ENCODE data around the gene S1PR4. TPM values are rescaled to one million over a fixed set of nuclear protein-coding genes. Genes with fewer than 3 reads are reported as not detected.
"Not testable (repeated sequence)": the region's sequence is repeated elsewhere in the genome, so short reads cannot be mapped to it uniquely, and the experiment has no call there.

The S1PR4 gene
- total RNA-seq, 2 experiments from 2014 or later, result 37.5 to 42.7 TPM

DNA sequence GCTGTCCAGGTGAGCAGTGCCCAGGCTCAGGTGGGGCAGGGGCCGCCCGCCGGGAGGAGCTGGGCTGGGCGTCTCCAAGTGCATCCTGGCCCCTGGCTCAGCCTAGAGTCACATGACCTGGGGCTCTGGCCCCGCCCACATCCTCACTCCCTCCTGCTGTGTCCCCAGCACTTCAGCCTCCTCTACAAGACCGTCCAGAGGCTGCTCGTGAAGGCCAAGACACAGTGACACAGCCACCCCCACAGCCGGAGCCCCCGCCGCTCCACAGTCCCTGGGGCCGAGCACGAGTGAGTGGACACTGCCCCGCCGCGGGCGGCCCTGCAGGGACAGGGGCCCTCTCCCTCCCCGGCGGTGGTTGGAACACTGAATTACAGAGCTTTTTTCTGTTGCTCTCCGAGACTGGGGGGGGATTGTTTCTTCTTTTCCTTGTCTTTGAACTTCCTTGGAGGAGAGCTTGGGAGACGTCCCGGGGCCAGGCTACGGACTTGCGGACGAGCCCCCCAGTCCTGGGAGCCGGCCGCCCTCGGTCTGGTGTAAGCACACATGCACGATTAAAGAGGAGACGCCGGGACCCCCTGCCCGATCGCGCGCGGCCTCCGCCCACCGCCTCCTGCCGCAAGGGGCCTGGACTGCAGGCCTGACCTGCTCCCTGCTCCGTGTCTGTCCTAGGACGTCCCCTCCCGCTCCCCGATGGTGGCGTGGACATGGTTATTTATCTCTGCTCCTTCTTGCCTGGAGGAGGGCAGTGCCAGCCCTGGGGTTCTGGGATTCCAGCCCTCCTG is 29.1 kb downstream of the S1PR4 start:
- H3K36me3 Mint-ChIP-seq, result no peaks in the 10 kb centered on the region
- no peak for DNase-seq
- H3K27me3 Mint-ChIP-seq, result no peaks in the 10 kb centered on the region
- H3K9me3 Mint-ChIP-seq, result no peaks in the 10 kb centered on the region
- no peak overlapping the region for H3K27ac Mint-ChIP-seq
- no peak overlapping the region for H3K4me3 Mint-ChIP-seq
- peaks cover 1% of the 10 kb centered on the region for H3K4me1 Mint-ChIP-seq

DNA sequence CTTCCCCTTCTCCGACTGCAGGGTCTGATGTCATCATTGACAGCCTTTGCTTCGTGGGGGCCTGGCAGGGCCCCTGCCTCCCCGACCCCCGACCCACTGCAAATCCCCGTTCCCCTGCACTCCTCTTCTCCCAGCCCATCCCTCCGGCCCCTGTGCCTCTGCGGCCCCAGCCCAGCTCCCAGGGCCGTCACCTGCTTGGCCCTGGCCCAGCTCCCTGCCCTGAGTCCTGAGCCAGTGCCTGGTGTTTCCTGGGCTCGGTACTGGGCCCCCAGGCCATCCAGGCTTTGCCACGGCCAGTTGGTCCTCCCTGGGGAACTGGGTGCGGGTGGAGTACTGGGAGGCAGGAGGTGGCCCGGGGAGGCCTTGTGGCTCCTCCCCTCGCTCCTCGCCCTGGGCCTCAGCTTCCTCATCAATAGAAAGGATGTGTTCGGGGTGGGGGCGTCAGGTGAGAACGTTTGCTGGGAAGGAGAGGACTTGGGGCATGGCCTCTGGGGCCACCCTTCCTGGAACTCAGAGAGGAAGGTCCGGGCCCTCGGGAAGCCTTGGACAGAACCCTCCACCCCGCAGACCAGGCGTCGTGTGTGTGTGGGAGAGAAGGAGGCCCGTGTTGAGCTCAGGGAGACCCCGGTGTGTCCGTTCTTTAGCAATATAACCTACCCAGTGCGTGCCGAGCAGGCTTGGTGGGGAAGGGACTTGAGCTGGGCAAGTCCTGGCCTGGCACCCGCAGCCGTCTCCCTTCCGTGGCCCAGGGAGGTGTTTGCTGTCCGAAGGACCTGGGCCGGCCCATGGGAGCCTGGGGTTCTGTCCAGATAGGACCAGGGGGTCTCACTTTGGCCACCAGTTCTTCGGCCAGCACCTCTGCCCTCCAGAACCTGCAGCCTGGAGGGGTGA is 30.0 kb downstream of the S1PR4 start:
- no peaks in the 10 kb centered on the region for H3K36me3 Mint-ChIP-seq
- H3K4me3 Mint-ChIP-seq, result no peak overlapping the region
- no peak for DNase-seq
- no peaks in the 10 kb centered on the region for H3K27me3 Mint-ChIP-seq
- H3K4me1 Mint-ChIP-seq, result peaks cover 1% of the 10 kb centered on the region
- no peaks in the 10 kb centered on the region for H3K9me3 Mint-ChIP-seq
- H3K27ac Mint-ChIP-seq, result no peak overlapping the region

DNA sequence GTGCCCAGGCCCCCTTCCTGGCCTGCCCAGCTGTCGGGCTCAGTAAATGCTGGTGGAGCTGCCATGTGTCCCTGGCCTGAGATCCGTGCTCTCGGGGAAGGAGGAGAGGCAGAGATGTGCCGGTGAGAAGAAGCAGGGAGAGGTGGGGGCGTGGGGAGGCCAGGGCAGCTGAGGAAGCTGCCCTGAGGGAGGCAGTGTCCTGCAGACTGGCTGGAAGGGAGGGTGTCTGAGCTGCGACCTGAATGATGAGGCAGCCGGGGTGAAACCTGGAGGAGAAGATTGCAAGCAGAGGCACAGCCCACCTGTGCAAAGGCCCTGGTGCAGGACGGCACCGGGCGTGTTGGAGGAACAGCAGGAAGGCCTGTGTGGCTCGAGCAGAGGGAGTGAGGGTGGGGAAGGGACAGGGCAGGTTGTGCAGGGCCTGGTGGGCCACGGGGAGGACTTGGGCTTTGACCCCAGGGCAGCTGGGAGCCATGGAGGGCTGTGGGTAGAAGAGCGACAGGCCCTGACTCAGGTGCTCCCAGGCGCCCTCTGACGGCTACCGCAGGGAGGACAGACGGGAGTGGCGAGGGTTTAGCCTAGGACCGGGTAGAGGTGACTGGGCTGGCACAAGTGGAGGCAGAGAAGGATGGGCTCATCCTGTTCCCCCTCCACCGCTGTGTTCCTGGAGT is 31.9 kb downstream of the S1PR4 start:
- Mint-ChIP-seq H3K9me3 (no peaks in the 10 kb centered on the region), H3K4me3 (no peak overlapping the region), H3K27me3 (no peaks in the 10 kb centered on the region), H3K36me3 (no peaks in the 10 kb centered on the region), H3K4me1 (peaks cover 1% of the 10 kb centered on the region), H3K27ac (peak overlapping the region; percentile 34)
- peak; percentile 73 for DNase-seq

DNA sequence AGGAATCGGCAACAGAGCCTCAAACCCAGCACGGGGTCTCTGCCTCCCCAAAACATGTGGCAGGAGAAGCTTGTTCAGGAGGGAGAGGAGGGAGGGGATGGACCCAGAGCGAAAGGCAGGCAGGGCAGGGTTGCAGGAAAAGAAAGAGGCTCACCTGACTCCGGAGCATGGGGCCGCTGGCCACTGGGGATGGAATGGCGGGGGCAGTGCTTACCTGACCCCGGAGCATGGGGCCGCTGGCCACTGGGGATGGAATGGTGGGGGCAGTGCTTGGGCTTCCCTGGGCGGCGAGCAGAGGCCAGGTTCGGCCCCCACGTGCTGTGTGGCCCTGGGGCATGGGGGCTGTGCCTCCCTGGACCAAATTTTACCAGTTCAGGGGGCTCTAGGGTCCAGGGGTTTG is 32.6 kb downstream of the S1PR4 start:
- no peaks in the 10 kb centered on the region for H3K9me3 Mint-ChIP-seq
- H3K27me3 Mint-ChIP-seq, result no peaks in the 10 kb centered on the region
- no peak overlapping the region for H3K4me3 Mint-ChIP-seq
- H3K27ac Mint-ChIP-seq, result no peak overlapping the region
- H3K36me3 Mint-ChIP-seq, result no peaks in the 10 kb centered on the region
- DNase-seq, result no peak
- peaks cover 1% of the 10 kb centered on the region for H3K4me1 Mint-ChIP-seq

DNA sequence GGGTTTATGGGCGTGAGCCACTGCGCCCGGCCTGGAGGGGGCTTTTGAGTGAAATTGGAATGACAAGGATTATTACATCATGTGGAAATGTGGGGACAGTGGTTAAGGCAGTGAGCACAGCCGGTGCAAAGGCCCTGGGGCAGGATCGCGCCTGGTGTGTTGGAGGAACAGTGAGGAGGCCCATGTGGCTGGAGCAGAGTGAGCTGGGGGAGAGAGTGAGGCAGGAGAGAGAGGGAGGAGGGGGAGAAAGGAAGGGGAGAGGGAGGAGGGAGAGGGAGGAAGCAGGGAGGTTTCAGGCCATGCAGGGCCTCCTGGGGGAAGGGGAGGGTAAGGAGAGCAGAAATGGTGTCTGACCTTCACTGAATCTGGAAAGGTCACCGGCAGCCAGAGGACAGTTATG is 34.6 kb downstream of the S1PR4 start:
- Mint-ChIP-seq H3K4me1 (peaks cover 1% of the 10 kb centered on the region), H3K4me3 (no peak overlapping the region), H3K27me3 (no peaks in the 10 kb centered on the region), H3K36me3 (peaks cover 4% of the 10 kb centered on the region), H3K9me3 (no peaks in the 10 kb centered on the region), H3K27ac (peak overlapping the region; percentile 10)
- DNase-seq, result no peak

DNA sequence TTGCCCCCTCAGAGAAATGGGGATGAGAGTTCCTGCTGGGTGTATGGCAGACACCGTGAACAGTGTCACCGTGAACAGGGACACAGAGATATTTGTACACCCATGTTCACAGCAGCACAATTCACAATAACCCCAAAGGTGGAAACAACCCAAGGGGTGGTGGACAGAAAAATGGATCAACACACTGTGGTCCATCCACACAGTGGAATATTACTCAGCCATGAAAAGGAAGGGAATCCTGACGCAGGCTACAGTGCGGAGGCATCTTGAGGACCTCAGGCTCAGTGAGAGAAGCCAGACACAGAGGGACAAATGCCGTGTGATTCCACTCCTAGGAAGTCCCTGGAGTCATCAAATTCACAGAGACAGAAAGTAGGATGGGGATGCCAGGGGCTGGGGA is 38.3 kb downstream of the S1PR4 start:
- Mint-ChIP-seq H3K4me3 (no peak overlapping the region), H3K36me3 (peaks cover 4% of the 10 kb centered on the region), H3K9me3 (no peaks in the 10 kb centered on the region), H3K27me3 (no peaks in the 10 kb centered on the region), H3K27ac (no peak overlapping the region), H3K4me1 (no peaks in the 10 kb centered on the region)
- DNase-seq, result no peak

DNA sequence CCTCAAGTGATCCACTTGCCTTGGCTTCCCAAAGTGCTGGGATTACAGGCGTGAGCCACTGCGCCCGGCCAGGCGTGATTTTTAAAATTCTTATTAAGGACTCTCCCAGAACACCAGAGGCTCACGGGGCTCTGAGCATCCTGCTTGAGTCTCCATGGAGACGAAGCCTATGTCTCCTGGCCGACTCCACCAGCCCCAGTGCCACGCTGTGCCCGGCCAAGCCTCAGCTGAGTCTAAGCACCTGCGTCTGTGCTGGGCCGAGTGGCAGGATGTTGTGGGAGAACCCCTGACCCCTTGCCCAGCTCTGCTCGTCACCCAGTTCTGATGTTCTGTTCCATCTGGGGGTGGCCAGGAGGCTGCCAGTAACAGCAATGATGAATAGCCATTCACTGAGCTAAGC is 42.0 kb downstream of the S1PR4 start:
- H3K9me3 Mint-ChIP-seq, result no peaks in the 10 kb centered on the region
- no peak overlapping the region for H3K27ac Mint-ChIP-seq

DNA sequence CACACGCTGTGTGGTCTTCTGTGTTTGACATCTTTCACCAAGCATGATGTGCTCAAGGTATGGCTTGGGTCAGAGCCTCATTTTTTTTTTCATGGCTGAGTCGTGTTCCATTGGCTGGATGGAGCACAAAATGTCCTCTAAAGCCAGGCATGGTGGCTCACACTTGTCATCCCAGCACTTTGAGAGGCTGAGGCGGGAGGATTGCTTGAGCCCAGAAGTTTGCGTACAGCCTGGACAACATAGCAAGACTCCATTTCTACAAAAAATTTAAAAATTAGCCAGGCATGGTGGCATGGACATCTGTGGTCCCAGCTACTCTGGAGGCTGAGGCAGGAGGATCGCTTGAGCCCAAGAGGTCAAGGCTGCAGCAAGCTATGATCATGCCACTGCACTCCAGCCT is 43.0 kb downstream of the S1PR4 start:
- not testable (repeated sequence) for H3K4me3 Mint-ChIP-seq, H3K4me1 Mint-ChIP-seq, DNase-seq, H3K27me3 Mint-ChIP-seq, H3K36me3 Mint-ChIP-seq, H3K27ac Mint-ChIP-seq, H3K9me3 Mint-ChIP-seq

More for the DNA sequence above, 42.0 kb downstream of the S1PR4 start:
- no peak overlapping the region for H3K4me3 Mint-ChIP-seq
- no peaks in the 10 kb centered on the region for H3K27me3 Mint-ChIP-seq
- no peaks in the 10 kb centered on the region for H3K4me1 Mint-ChIP-seq
- peaks cover 4% of the 10 kb centered on the region for H3K36me3 Mint-ChIP-seq
- no peak for DNase-seq

DNA sequence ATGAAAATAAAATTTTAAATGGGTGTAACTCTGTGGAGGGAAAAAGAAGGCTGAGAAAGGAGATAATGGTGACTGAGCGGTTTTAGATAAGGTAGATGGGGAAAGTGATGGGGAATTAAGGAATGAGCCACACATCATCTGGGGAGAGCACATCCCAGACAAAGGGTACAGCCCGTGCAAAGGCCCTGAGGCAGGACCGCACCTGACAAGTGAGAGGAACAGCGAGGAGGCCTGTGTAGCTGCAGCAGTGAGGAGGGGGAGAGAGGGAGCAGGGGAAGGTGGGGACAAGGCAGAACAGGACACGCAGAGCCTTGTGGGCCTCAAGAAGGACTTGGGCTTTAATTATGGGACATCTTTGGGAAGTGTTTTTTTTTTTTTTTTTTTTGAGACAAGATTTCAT is 44.1 kb downstream of the S1PR4 start:
- Mint-ChIP-seq H3K36me3 (no peaks in the 10 kb centered on the region), H3K27ac (no peak overlapping the region), H3K4me3 (no peak overlapping the region), H3K4me1 (no peaks in the 10 kb centered on the region), H3K9me3 (no peaks in the 10 kb centered on the region), H3K27me3 (peaks cover 19% of the 10 kb centered on the region)
- DNase-seq, result no peak

DNA sequence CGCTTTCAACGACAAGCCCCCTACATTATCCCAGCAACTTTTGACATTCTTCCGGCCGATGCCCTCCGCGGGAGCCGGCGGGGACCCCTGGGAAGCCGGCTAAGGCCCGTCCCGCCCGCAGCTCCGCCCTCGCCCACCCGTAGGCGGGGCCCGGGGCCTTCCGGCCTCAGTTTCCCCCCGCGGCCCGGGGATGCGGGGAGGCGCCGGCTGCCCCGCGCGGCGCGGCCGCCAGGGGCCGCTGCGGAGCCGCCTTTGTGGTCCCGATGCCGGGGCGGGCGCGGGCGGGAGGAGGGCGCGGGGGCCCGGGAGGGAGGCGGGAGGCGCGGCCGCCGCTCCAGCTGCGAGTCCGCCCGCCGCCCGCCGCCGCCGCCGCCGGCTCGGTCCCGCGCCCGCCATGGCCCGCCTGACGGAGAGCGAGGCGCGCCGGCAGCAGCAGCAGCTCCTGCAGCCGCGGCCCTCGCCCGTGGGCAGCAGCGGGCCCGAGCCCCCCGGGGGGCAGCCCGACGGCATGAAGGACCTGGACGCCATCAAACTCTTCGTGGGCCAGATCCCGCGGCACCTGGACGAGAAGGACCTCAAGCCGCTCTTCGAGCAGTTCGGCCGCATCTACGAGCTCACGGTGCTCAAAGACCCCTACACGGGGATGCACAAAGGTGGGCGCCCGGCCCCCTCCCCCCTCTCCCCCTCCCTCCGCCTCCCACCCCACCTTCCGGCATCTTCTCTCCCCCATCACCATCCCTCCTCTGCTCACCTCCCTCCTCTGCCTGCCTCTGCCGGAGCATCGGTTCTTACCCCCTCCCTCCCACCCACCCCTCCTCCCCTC is 46.0 kb downstream of the S1PR4 start, which contains the start of gene CELF5:
Gene CELF5, plus strand, starts transcription at position 316 of the 823 bp plus-strand sequence. Its CDS starts 79 bp downstream, at position 395.
- Mint-ChIP-seq H3K36me3 (no peaks in the 10 kb centered on the region), H3K9me3 (no peaks in the 10 kb centered on the region), H3K27me3 (peaks cover 30% of the 10 kb centered on the region), H3K4me1 (no peaks in the 10 kb centered on the region), H3K27ac (no peak within 1 kb of the TSS), H3K4me3 (no peak within 1 kb of the TSS)
- DNase-seq, result peak; percentile 70

DNA sequence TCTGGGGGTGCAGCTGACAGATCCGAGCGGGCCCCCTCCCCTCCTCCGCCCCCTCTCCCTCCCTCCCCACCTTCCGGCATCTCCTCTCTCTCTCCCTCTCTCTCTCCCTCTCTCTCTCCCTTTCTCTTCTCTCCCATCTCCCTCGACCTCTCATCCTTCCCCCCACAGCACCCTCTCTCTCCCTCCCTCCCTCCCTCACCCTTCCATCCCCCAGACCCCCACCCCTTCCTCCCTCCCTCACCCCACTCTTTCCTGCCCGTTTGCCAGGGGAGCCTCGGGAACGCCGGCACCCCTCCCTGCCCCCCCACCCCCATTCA is 46.6 kb downstream of the S1PR4 start:
- no peak for DNase-seq
- no peaks in the 10 kb centered on the region for H3K4me1 Mint-ChIP-seq
- H3K4me3 Mint-ChIP-seq, result no peak overlapping the region
- peaks cover 30% of the 10 kb centered on the region for H3K27me3 Mint-ChIP-seq
- no peaks in the 10 kb centered on the region for H3K9me3 Mint-ChIP-seq
- H3K27ac Mint-ChIP-seq, result no peak overlapping the region
- no peaks in the 10 kb centered on the region for H3K36me3 Mint-ChIP-seq

DNA sequence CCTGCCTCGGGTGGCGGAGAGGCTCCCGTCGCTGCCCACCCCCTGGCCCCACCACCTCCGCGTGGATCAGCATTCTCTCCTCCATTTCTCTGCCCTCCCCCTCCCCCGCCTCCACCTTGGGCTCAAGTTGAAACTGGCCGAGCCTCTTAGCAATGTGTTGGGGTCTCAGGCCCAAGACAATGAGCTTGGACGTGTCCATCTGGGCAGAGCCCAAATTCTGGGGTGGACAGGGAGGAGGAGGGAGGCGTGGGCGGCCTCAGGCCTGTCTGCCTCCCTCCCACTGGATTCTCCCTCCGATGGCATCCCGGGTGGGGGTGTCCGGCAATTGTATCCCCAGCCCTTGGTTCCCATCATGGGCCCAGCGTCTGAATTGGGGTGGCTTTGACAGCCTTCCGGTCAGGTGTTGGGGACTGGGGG is 47.1 kb downstream of the S1PR4 start:
- Mint-ChIP-seq H3K4me3 (no peak overlapping the region), H3K9me3 (no peaks in the 10 kb centered on the region), H3K4me1 (no peaks in the 10 kb centered on the region), H3K27me3 (peaks cover 30% of the 10 kb centered on the region), H3K36me3 (no peaks in the 10 kb centered on the region), H3K27ac (no peak overlapping the region)
- DNase-seq, result no peak

DNA sequence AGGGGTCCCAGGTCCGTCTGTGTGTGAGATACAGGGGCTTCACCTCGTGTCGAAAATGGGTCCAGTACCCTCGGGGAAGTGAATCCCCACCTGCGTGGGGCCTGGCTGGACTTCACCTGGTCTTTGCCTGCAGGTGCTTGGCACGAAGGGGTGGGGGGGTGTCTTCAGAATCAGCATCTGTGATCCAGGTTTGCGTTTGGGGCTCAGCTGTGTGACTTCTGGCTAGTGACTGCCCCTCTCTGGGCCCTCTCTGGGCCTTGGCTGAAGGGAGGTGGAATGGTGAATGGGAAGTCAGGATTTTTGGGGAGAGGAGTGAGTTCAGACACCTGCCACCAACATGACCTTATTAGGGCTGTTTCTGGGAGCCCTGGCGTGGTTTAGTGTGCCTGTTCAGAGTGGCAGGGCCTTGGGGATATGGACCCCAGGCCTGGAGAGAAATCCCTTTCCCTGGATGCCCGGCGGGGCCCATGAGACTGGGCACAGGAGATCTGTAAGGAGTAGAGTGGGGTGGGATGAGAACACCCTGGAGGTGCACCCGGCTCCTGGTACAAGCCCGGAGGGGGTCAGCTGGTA is 48.6 kb downstream of the S1PR4 start:
- Mint-ChIP-seq H3K4me1 (no peaks in the 10 kb centered on the region), H3K4me3 (no peak overlapping the region), H3K36me3 (no peaks in the 10 kb centered on the region), H3K27ac (no peak overlapping the region), H3K9me3 (no peaks in the 10 kb centered on the region), H3K27me3 (peaks cover 30% of the 10 kb centered on the region)
- DNase-seq, result no peak

DNA sequence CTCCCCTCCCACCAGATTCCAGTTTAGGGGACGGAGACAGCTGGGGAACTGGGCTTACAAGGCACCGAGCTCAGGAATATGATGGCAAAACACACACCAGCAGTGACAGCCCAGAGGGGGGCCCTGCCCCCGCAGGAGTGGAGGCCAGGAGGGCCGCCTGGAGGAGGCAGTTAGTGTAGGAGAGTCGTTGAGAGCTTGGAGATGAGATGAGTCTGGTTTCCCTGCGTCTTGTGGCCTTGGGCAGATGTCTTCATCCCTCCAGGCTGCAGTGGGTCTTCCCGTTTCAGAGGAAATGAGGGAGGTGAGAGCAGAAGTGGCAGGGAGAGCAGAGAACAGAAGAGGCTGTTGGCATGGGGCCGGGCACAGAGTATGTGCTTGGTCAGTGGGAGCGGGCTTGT is 50.8 kb downstream of the S1PR4 start:
- Mint-ChIP-seq H3K27ac (no peak overlapping the region), H3K36me3 (no peaks in the 10 kb centered on the region), H3K9me3 (no peaks in the 10 kb centered on the region), H3K4me1 (no peaks in the 10 kb centered on the region), H3K27me3 (peaks cover 30% of the 10 kb centered on the region), H3K4me3 (no peak overlapping the region)
- no peak for DNase-seq

Data from activated naive CD8-positive, alpha-beta T cell treated with anti-CD3 and anti-CD28 coated beads for 36 hours (primary cell).